ENCODE measurements around the gene RLN3. TPM values are rescaled to one million over a fixed set of nuclear protein-coding genes. Genes with fewer than 3 reads are reported as not detected.

RLN3 gene
- not detected for total RNA-seq

GRCh38 chr19:14027856-14028450, at the start of gene RLN3:
Gene RLN3, plus strand, starts transcription at chr19:14028148. Its CDS starts 57 bp downstream, at chr19:14028205.
- ATAC-seq (ENCODE audit: low FRiP score) (no peak), DNase-seq (ENCODE audit: low spot score) (no peak)
- TF ChIP-seq CTCF (IDR thresholded peaks at IDR 0.05), result no peak

GRCh38 chr19:13978351-13979243, 49.4 kb upstream of the RLN3 start:
- peak; percentile 62 for DNase-seq (ENCODE audit: low spot score)
- peak; percentile 89 for ATAC-seq (ENCODE audit: low FRiP score)
- TF ChIP-seq CTCF (IDR thresholded peaks at IDR 0.05), result no peak

- no peak for ATAC-seq (ENCODE audit: low FRiP score)
- DNase-seq (ENCODE audit: low spot score), result no peak
- TF ChIP-seq CTCF (IDR thresholded peaks at IDR 0.05), result no peak
These were observed 48.7 kb upstream of the RLN3 start for GRCh38 chr19:13979244-13979615.

GRCh38 chr19:13979686-13980085, 48.3 kb upstream of the RLN3 start:
- ATAC-seq (ENCODE audit: low FRiP score) (no peak), DNase-seq (ENCODE audit: low spot score) (no peak)
- no peak for TF ChIP-seq CTCF (IDR thresholded peaks at IDR 0.05)

GRCh38 chr19:13980340-13980739, 47.6 kb upstream of the RLN3 start:
- TF ChIP-seq CTCF (IDR thresholded peaks at IDR 0.05), result no peak
- ATAC-seq (ENCODE audit: low FRiP score) (no peak), DNase-seq (ENCODE audit: low spot score) (no peak)

- no peak for TF ChIP-seq CTCF (IDR thresholded peaks at IDR 0.05)
- ATAC-seq (ENCODE audit: low FRiP score), result no peak
- no peak for DNase-seq (ENCODE audit: low spot score)
These were observed 46.9 kb upstream of the RLN3 start for GRCh38 chr19:13981021-13981420.

GRCh38 chr19:13981467-13981866, 46.5 kb upstream of the RLN3 start:
- ATAC-seq (ENCODE audit: low FRiP score), result no peak
- no peak for DNase-seq (ENCODE audit: low spot score)
- TF ChIP-seq CTCF (IDR thresholded peaks at IDR 0.05), result no peak

All from omental fat pad (tissue), 4 donors.